ENCODE measurements around the gene DAAM1. TPM values are rescaled to one million over a fixed set of nuclear protein-coding genes. Genes with fewer than 3 reads are reported as not detected.

The DAAM1 gene
- total RNA-seq, 6 donors from 2014 or later: 34.4 to 94.4 (median 55.5) TPM

DNA sequence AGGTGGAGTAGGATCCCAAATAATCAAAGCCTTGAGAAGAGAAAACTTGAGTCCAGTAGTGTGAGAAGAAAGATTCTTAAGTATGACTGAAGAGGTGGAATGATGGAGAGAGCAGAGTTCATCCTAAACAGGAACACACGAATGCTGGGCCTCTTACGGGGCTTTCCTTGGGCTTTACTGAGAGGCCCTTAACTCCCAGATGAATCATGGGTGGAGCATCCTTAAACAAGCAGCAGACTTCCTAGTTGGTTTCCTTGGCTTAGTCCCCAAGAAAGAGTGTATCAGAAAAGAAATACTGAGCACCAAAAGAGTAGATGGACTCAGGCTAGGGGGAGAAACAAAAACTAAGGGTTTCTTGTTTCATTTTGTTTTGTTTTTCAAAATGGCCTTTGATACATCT, 144.3 kb downstream of the DAAM1 start:
- Histone ChIP-seq H3K36me3 (peaks cover 0 to 24% (median 7%) of the 10 kb centered on the region in 4 donors), H3K27ac (peak overlapping the region; percentile 21 to 75 (median 66)), H3K4me1 (peaks cover 39 to 53% (median 44%) of the 10 kb centered on the region in 4 donors), H3K9me3 (no peaks in the 10 kb centered on the region), H3K4me3 (no peak overlapping the region), H3K27me3 (no peaks in the 10 kb centered on the region)
- DNase-seq: peak in 1 of 2 donors; percentile 29
- WGBS, 2 donors: 20 to 24% methylated on average over 2 of the region's 2 CpGs
- TF ChIP-seq POLR2AphosphoS5 (IDR thresholded peaks at IDR 0.05) (no peak), POLR2A (IDR thresholded peaks at IDR 0.05) (no peak)
- peak in 1 of 2 donors; percentile 63 for ATAC-seq (ENCODE audit: low FRiP score in 2 of 2)

DNA sequence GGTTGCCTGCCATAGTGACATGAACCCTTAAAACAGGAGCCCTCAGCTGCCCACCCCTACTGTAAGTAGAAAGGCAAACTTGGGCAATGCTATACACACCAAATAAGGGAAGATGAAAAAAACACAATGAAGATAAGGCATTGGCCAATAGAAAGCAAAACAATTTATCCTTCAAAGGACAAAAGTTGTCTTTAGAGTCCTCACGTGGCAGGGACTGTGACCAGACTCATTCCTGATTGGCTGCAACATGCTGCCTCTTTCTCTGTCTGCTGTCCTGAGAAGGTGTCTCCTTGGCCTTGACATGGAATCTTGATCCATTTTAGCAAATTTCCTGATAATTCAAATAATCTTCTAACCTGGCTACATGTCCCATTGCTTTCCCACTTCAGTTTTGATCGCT, 144.8 kb downstream of the DAAM1 start:
- no peaks in the 10 kb centered on the region for H3K27me3 ChIP-seq
- ATAC-seq (ENCODE audit: low FRiP score in 2 of 2): no peak
- no peak for DNase-seq
- H3K4me3 ChIP-seq: no peak overlapping the region
- H3K9me3 ChIP-seq: no peaks in the 10 kb centered on the region
- H3K36me3 ChIP-seq: peaks cover 0 to 20% (median 5%) of the 10 kb centered on the region in 4 donors
- peak overlapping the region; percentile 40 to 75 (median 66) for H3K27ac ChIP-seq
- WGBS, 2 donors: 40 to 42% methylated on average over 2 of the region's 2 CpGs
- TF ChIP-seq EP300 (IDR thresholded peaks at IDR 0.05): no peak
- TF ChIP-seq POLR2A (IDR thresholded peaks at IDR 0.05): peak in 1 of 4 donors; percentile 18
- TF ChIP-seq POLR2AphosphoS5 (IDR thresholded peaks at IDR 0.05): no peak
- TF ChIP-seq, protein P1, sequence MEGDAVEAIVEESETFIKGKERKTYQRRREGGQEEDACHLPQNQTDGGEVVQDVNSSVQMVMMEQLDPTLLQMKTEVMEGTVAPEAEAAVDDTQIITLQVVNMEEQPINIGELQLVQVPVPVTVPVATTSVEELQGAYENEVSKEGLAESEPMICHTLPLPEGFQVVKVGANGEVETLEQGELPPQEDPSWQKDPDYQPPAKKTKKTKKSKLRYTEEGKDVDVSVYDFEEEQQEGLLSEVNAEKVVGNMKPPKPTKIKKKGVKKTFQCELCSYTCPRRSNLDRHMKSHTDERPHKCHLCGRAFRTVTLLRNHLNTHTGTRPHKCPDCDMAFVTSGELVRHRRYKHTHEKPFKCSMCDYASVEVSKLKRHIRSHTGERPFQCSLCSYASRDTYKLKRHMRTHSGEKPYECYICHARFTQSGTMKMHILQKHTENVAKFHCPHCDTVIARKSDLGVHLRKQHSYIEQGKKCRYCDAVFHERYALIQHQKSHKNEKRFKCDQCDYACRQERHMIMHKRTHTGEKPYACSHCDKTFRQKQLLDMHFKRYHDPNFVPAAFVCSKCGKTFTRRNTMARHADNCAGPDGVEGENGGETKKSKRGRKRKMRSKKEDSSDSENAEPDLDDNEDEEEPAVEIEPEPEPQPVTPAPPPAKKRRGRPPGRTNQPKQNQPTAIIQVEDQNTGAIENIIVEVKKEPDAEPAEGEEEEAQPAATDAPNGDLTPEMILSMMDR (IDR thresholded peaks at IDR 0.05): no peak
- H3K4me1 ChIP-seq: peaks cover 39 to 54% (median 46%) of the 10 kb centered on the region in 4 donors

DNA sequence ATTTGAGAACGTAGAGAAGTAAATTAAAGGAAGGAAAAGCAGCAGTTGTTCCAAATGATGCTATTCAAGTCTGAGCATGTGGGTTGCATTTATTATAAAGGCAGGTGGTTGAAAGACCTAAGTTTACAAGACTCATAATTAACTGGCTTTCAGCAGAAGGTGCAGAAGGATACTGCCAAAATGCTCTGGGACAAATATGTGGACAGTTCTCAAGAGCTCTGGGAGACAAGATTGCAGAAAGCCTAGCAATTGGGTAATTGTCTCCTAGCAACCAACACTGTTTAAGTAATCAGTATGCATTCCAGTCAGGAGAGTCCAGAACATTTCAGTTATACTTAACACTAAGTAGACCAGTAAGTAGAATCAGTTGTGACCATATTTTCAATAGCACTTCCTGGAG, 145.2 kb downstream of the DAAM1 start:
- peak; percentile 91 to 93 for ATAC-seq (ENCODE audit: low FRiP score in 2 of 2)
- WGBS, 2 donors: 14 to 17% methylated on average over 1 of the region's 1 CpG

DNA sequence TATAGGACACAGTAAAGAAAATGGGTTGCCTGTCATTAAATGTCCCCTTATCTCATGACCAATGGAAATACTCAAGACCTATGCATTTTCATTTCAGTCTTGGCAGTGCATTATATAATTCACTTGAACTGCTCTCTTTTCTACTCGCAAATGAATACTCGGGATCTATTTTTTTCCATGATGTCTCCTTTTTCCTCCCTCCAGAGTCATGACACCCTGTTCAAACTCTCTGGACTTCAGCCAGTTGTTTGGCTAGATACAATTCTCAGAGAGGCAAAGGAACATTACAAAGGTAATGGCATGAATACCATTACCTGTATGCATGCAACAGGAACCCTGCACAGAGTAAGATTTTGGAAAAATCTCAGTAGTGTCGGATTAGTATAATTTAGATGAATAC, 145.8 kb downstream of the DAAM1 start:
- peaks cover 0 to 17% (median 5%) of the 10 kb centered on the region in 4 donors for H3K36me3 ChIP-seq
- peaks cover 39 to 54% (median 46%) of the 10 kb centered on the region in 4 donors for H3K4me1 ChIP-seq
- H3K4me3 ChIP-seq: no peak overlapping the region
- TF ChIP-seq EP300 (IDR thresholded peaks at IDR 0.05): no peak
- TF ChIP-seq POLR2A (IDR thresholded peaks at IDR 0.05): no peak
- no peak for TF ChIP-seq POLR2AphosphoS5 (IDR thresholded peaks at IDR 0.05)
- TF ChIP-seq, protein P1 (IDR thresholded peaks at IDR 0.05): no peak
- H3K27me3 ChIP-seq: no peaks in the 10 kb centered on the region
- DNase-seq (no peak), ATAC-seq (ENCODE audit: low FRiP score in 2 of 2) (no peak)
- H3K9me3 ChIP-seq: no peaks in the 10 kb centered on the region
- peak overlapping the region in 3 of 4 donors; percentile 28 to 62 (median 40) for H3K27ac ChIP-seq
- WGBS, 2 donors: 73 to 77% methylated on average over 3 of the region's 3 CpGs

More for the DNA sequence above, 145.2 kb downstream of the DAAM1 start:
- Histone ChIP-seq H3K9me3 (no peaks in the 10 kb centered on the region), H3K36me3 (peaks cover 0 to 17% (median 5%) of the 10 kb centered on the region in 4 donors), H3K4me1 (peaks cover 39 to 54% (median 46%) of the 10 kb centered on the region in 4 donors), H3K4me3 (no peak overlapping the region), H3K27me3 (no peaks in the 10 kb centered on the region), H3K27ac (peak overlapping the region; percentile 40 to 75 (median 66))
- DNase-seq: no peak
- TF ChIP-seq, protein P1 (IDR thresholded peaks at IDR 0.05): no peak
- TF ChIP-seq EP300 (IDR thresholded peaks at IDR 0.05) (peak in 2 of 4 donors; percentile 71 to 88), POLR2AphosphoS5 (IDR thresholded peaks at IDR 0.05) (peak in 1 of 2 donors; percentile 78), POLR2A (IDR thresholded peaks at IDR 0.05) (no peak)

DNA sequence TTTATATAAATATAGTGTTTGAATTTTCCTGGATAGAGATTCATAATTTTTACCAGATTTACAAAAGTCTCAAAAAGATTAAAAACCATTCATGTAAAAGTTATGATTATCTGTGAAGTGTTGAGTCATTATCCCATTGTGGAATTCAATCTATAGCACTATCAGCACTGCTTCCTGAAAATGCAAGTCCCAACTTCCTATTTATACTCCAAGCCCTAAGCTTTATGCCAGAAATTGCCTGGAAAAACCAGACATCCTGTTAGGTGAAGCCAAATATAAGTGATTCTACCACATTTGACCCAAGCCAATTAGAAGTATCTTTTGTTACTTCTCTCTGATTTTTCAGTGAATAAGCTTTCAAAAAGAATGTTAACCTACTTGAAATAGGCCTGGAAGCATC, 147.6 kb downstream of the DAAM1 start:
- peaks cover 0 to 23% (median 3%) of the 10 kb centered on the region in 4 donors for H3K36me3 ChIP-seq
- no peak overlapping the region for H3K4me3 ChIP-seq
- ATAC-seq (ENCODE audit: low FRiP score in 2 of 2) (no peak), DNase-seq (no peak)
- H3K27me3 ChIP-seq: no peaks in the 10 kb centered on the region
- TF ChIP-seq, protein P1 (IDR thresholded peaks at IDR 0.05): no peak
- no peak for TF ChIP-seq EP300 (IDR thresholded peaks at IDR 0.05)
- TF ChIP-seq POLR2A (IDR thresholded peaks at IDR 0.05): no peak
- TF ChIP-seq POLR2AphosphoS5 (IDR thresholded peaks at IDR 0.05): no peak
- peaks cover 39 to 54% (median 44%) of the 10 kb centered on the region in 4 donors for H3K4me1 ChIP-seq
- no peaks in the 10 kb centered on the region for H3K9me3 ChIP-seq
- peak overlapping the region; percentile 45 to 72 (median 63) for H3K27ac ChIP-seq

All from upper lobe of left lung (tissue), 6 donors.